GM12878 (cell line): ENCODE measurements around the gene CRACDL. TPM values are rescaled to one million over a fixed set of nuclear protein-coding genes. Genes with fewer than 3 reads are reported as not detected.
A peak's percentile ranks its signal among the peaks of the same experiment; 100 is the strongest.

Experiments used
- ATAC-seq: fragments of 200-7000 bp; cut with Tn5 transposase; 3 replicates; pipeline ENCODE4 v1.9.1; 2020; ENCODE audit warnings: mild to moderate bottlenecking, moderate library complexity
- BruUV-seq: library from RNA; stranded (reverse); fragments of 400-500 nt; replicated peaks from 2 replicates; lab custom pipeline; 2021; lab: Mats Ljungman, UMichigan
- CTCF ChIA-PET: fragments of 300-600 bp; sonication (Branson Sonifier 250); formaldehyde crosslinking; extraction: SDS; loops from one replicate; lab custom pipeline; 2021; ENCODE audit warnings: inconsistent platforms; lab: Yijun Ruan, JAX
- POLR2A ChIA-PET: fragments of 350-600 bp; formaldehyde crosslinking; extraction: SDS; loops from one replicate; lab custom pipeline; 2021; ENCODE audit warnings: inconsistent platforms; lab: Charles Lee
- RAD21 ChIA-PET: fragments of 300-600 bp; sonication (Branson Sonifier 250); formaldehyde crosslinking; loops from one replicate; lab custom pipeline; 2023; ENCODE audit warnings: antibody characterized with exemption; ENCODE audit not compliant: unreplicated experiment; lab: Charles Lee
- SMC1A ChIA-PET: fragments of 300-600 bp; sonication (Branson Sonifier 250); formaldehyde crosslinking; loops from one replicate; lab custom pipeline; 2023; ENCODE audit not compliant: unreplicated experiment, uncharacterized antibody; lab: Charles Lee
- DNase-seq: peaks from one replicate; pipeline ENCODE4 v3.0.0-alpha.2; 2011; ENCODE audit warnings: low read depth, low spot score
- FAIRE-seq: peaks from 3 replicates; lab custom pipeline; 2011; peaks lifted over from hg19 to GRCh38; lab: Jason Lieb, UNC
- H2AFZ ChIP-seq: 2 replicates; pipeline ENCODE4 v1.6.0; 2011; ENCODE audit warnings: low read depth, low read length, control low read depth; ENCODE audit not compliant: control insufficient read depth
- H3K27ac ChIP-seq: 2 replicates; pipeline ENCODE4 v1.5.1; 2011; ENCODE audit warnings: control low read depth; ENCODE audit not compliant: control insufficient read depth, insufficient read depth
- H3K27me3 ChIP-seq, 2 experiments: replicated peaks in 1 of 2; 2 replicates each; pipeline versions ENCODE4 v1.6.0 to v1.6.1; 2011; ENCODE audit warnings: low read length in 1 of 2; ENCODE audit not compliant: control insufficient read depth in 2 of 2, insufficient read depth in 2 of 2
- H3K36me3 ChIP-seq, 2 experiments: 2 replicates each; pipeline ENCODE4 v1.5.1; 2011; ENCODE audit warnings: low read length in 1 of 2; ENCODE audit not compliant: control insufficient read depth in 2 of 2, insufficient read depth in 2 of 2
- H3K4me1 ChIP-seq: 2 replicates; pipeline ENCODE4 v1.6.1; 2011; ENCODE audit warnings: mild to moderate bottlenecking, low read length, moderate library complexity, mixed read lengths; ENCODE audit not compliant: control insufficient read depth, insufficient read depth
- H3K4me2 ChIP-seq: 2 replicates; pipeline ENCODE4 v1.6.0; 2011; ENCODE audit warnings: control low read depth; ENCODE audit not compliant: control insufficient read depth, insufficient read depth
- H3K4me3 ChIP-seq: fragments of 200-600 bp; sonication (generic); 2 replicates; pipeline ENCODE4 v1.5.1; 2016
- H3K79me2 ChIP-seq: 2 replicates; pipeline ENCODE4 v1.6.0; 2011; ENCODE audit warnings: low read length; ENCODE audit not compliant: control insufficient read depth, insufficient read depth
- H3K9ac ChIP-seq: 2 replicates; pipeline ENCODE4 v1.8.0; 2011; ENCODE audit warnings: low read length, control low read depth, mixed read lengths; ENCODE audit not compliant: control insufficient read depth, insufficient read depth
- H3K9me3 ChIP-seq: replicated peaks from 3 replicates; pipeline ENCODE4 v1.5.1; 2011; ENCODE audit warnings: mild to moderate bottlenecking, low read length; ENCODE audit not compliant: control insufficient read depth, insufficient read depth
- H4K20me1 ChIP-seq: 2 replicates; pipeline ENCODE4 v1.6.0; 2011; ENCODE audit not compliant: control insufficient read depth, insufficient read depth
- EED ChIP-seq: sonication (generic); IDR thresholded peaks from 2 replicates; pipeline ENCODE4 v1.6.1; 2016; ENCODE audit warnings: antibody characterized with exemption, low read depth
- FOXK2 ChIP-seq: fragments of 450-650 bp; IDR thresholded peaks from 2 replicates; pipeline ENCODE4 v1.6.1; 2017; ENCODE audit warnings: mild to moderate bottlenecking, moderate library complexity
- IKZF1 ChIP-seq: fragments of 450-650 bp; conservative IDR thresholded peaks from 2 replicates; pipeline ENCODE4 v1.6.1; 2017; ENCODE audit warnings: antibody characterized with exemption, mild to moderate bottlenecking
- JUNB ChIP-seq: IDR thresholded peaks from 2 replicates; pipeline ENCODE4 v1.6.1; 2016; ENCODE audit warnings: antibody characterized with exemption, mild to moderate bottlenecking
- MYB ChIP-seq: fragments of 150-350 bp; IDR thresholded peaks from 2 replicates; pipeline ENCODE4 v1.6.1; 2014; ENCODE audit warnings: mild to moderate bottlenecking, low read depth, low read length, borderline replicate concordance
- NBN ChIP-seq: fragments of 450-650 bp; IDR thresholded peaks from 2 replicates; pipeline ENCODE4 v1.6.1; 2016
- NFIC ChIP-seq: IDR thresholded peaks from 2 replicates; pipeline ENCODE4 v1.6.1; 2012; ENCODE audit warnings: low read depth, mild to moderate bottlenecking, inconsistent platforms, low read length, moderate library complexity
- POU2F2 ChIP-seq: IDR thresholded peaks from 3 replicates; pipeline ENCODE4 v1.6.1; 2011; ENCODE audit warnings: low read depth, mild to moderate bottlenecking, low read length, borderline replicate concordance
- SIN3A ChIP-seq: IDR thresholded peaks from 2 replicates; pipeline ENCODE4 v1.6.1; 2012; ENCODE audit warnings: low read depth, low read length, improper control_type of control experiment
- SPI1 ChIP-seq: IDR thresholded peaks from 2 replicates; pipeline ENCODE4 v1.6.1; 2011; ENCODE audit warnings: low read depth, mild to moderate bottlenecking, low read length, moderate library complexity, borderline replicate concordance; ENCODE audit not compliant: insufficient read depth
- SREBF2 ChIP-seq: IDR thresholded peaks from 2 replicates; pipeline ENCODE4 v1.6.1; 2012; ENCODE audit warnings: mild to moderate bottlenecking, low read length
- TAF1 ChIP-seq: IDR thresholded peaks from 2 replicates; pipeline ENCODE4 v1.6.1; 2011; ENCODE audit warnings: mild to moderate bottlenecking, low read depth, low read length, borderline replicate concordance
- TARDBP ChIP-seq: IDR thresholded peaks from 2 replicates; pipeline ENCODE4 v1.6.1; 2016; ENCODE audit warnings: borderline replicate concordance
- TBL1XR1 ChIP-seq: IDR thresholded peaks from 2 replicates; pipeline ENCODE4 v1.6.1; 2012; ENCODE audit warnings: low read depth, low read length, improper control_type of control experiment
- TCF7 ChIP-seq: IDR thresholded peaks from 2 replicates; pipeline ENCODE4 v1.6.1; 2014; ENCODE audit warnings: antibody characterized with exemption, borderline replicate concordance
- WGBS: methylation state at CpG from one replicate; pipeline ENCODE4 v1.1.6; 2016; ENCODE audit warnings: low lambda C conversion rate; ENCODE audit not compliant: insufficient replicate concordance, insufficient coverage; ENCODE audit errors: missing lambda C conversion rate; 5-methylcytosine and 5-hydroxymethylcytosine counted together
- in situ Hi-C: fragments of 300-500 bp; cut with MboI; formaldehyde crosslinking; loops from 9 replicates; pipeline ENCODE4 v1.14.3; 2018; ENCODE audit warnings: mixed read lengths
- intact Hi-C: fragments of 100-400 bp; cut with micrococcal nuclease; formaldehyde crosslinking; loops from one replicate; pipeline ENCODE4 v1.14.2; 2022; ENCODE audit not compliant: unreplicated experiment
- polyA plus RNA-seq, 11 experiments: library from polyadenylated mRNA; depleted of rRNA in 4 of 11; unstranded in 6 of 11; stranded (reverse) in 5 of 11; fragments of >200 nt; fragmentation: Nextera tagmentation in 4 of 11; fragmentation: Illumina TruSeq in 1 of 11; extraction: Ambion mirVana in 4 of 11; extraction: Trizol in 1 of 11; gene quantifications; 1 replicate in 1 of 11; 2 replicates in 10 of 11; pipeline versions ENCODE4 v1.2.1 to v1.2.3, GENCODE V29; 2011 to 2016; ENCODE audit warnings: inconsistent platforms in 2 of 11, missing spikeins in 2 of 11, low read depth in 1 of 11
- total RNA-seq, 4 experiments: library from RNA; depleted of rRNA in 3 of 4; stranded (reverse); fragments of >200 nt in 3 of 4; fragmentation: Illumina TruSeq in 1 of 4; extraction: Trizol in 1 of 4; gene quantifications; 2 replicates each; pipeline versions ENCODE4 v1.2.1 to v1.2.3, GENCODE V29; 2013 to 2021
- TF ChIP-seq, protein P1 (sequence below): fragments of 450-650 bp; IDR thresholded peaks from 2 replicates; pipeline ENCODE4 v1.6.1; 2017; ENCODE audit warnings: antibody characterized with exemption, mild to moderate bottlenecking, moderate library complexity
- TF ChIP-seq, protein P2 (sequence below): IDR thresholded peaks from 2 replicates; pipeline ENCODE4 v1.6.1; 2011; ENCODE audit warnings: low read depth, low read length, improper control_type of control experiment, borderline replicate concordance
- TF ChIP-seq, protein P3 (sequence below): IDR thresholded peaks from 2 replicates; pipeline ENCODE4 v1.6.1; 2012; ENCODE audit warnings: low read length, inconsistent platforms

CRACDL gene
- total and polyA plus RNA-seq, 10 of the 15 experiments (the other 5 are each of a cell fraction or from before 2014, with no cell fraction given) = 0.03 to 0.72 (median 0.14) TPM

DNA sequence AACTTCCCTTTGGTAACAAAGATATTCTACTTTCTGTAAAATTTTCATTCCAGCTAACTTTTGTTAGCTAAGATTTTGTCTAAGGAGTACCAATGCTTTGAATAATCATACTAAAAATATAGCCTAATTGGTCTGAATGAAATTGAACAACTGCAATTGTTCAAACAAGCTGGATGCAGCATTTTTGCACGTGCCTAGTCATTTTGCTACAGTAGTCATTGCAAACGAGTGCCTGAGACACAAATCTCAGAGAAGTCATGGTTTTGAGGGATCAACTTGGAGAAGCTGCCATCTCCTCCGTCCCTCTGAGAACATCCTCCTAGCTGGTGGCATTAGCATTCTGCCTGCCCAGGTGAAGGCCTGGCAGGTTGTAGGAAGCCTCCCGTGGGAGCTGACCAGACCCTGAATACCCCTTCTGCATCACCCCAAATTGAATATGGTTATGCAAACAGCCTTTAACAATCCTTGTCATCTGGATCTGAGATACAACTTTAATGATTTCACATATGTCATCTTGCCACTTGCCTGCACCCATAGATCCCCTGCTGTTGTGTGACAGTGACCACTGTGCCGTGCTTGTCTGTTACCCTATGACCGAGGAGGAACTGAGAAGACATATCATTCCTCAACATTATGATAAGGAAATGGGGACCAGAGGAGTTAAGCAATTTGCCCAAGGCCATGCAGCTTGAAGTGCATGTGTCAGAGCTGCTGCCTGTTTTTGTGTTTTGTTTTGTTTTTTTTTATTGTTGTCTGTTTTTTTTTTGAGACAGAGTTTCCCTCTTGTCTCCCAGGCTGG is 176.0 kb downstream of the CRACDL start (continued):
- TF ChIP-seq, protein P1, sequence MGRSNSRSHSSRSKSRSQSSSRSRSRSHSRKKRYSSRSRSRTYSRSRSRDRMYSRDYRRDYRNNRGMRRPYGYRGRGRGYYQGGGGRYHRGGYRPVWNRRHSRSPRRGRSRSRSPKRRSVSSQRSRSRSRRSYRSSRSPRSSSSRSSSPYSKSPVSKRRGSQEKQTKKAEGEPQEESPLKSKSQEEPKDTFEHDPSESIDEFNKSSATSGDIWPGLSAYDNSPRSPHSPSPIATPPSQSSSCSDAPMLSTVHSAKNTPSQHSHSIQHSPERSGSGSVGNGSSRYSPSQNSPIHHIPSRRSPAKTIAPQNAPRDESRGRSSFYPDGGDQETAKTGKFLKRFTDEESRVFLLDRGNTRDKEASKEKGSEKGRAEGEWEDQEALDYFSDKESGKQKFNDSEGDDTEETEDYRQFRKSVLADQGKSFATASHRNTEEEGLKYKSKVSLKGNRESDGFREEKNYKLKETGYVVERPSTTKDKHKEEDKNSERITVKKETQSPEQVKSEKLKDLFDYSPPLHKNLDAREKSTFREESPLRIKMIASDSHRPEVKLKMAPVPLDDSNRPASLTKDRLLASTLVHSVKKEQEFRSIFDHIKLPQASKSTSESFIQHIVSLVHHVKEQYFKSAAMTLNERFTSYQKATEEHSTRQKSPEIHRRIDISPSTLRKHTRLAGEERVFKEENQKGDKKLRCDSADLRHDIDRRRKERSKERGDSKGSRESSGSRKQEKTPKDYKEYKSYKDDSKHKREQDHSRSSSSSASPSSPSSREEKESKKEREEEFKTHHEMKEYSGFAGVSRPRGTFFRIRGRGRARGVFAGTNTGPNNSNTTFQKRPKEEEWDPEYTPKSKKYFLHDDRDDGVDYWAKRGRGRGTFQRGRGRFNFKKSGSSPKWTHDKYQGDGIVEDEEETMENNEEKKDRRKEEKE = no peak
- peak; percentile 46; the same call in 1 of the 2 replicates for TF ChIP-seq NBN
- no peak for TF ChIP-seq MYB
- no peak for TF ChIP-seq NFIC
- TF ChIP-seq EED = 0 out of 2 replicates have a peak, but pooled peaks have one; percentile 35
- peak; percentile 70; the same call in 1 of the 2 replicates for TF ChIP-seq SPI1

DNA sequence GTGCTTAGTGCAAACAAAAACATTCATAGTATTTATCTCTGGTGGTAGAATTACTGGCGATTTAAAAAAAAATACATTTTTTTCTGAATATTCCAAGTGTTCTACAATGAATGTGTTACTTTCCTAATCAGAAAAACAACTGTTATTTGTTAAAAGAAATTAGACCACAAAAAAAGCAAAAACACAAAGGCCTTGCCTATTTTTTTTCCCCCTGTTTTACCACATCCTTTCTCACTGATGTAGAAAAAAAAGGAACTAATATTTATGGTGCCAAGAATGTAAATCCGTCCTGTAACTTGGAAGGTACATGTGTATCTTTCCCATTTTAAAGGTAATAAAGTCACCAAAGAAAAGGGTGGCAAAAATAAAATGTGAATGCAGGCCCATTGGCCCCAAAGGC is 176.7 kb downstream of the CRACDL start:
- Histone ChIP-seq H2AFZ (no peak overlapping the region), H3K9me3 (no peaks in the 10 kb centered on the region), H3K4me1 (peaks cover 50% of the 10 kb centered on the region), H3K27me3 (no peaks in the 10 kb centered on the region), H4K20me1 (no peaks in the 10 kb centered on the region), H3K27ac (no peak overlapping the region; the same call in none of the 2 replicates), H3K4me2 (peak overlapping the region; percentile 38; the same call in 1 of the 2 replicates), H3K36me3 (no peaks in the 10 kb centered on the region), H3K79me2 (no peaks in the 10 kb centered on the region), H3K9ac (no peak overlapping the region), H3K4me3 (no peak overlapping the region; the same call in 1 of the 2 replicates)
- in situ Hi-C loops = no loop called here
- peak; percentile 27 for ATAC-seq
- ChIA-PET CTCF (interaction anchor here (0.9 to 3.2 kb wide), 3 partner anchors 9 to 30 kb away, joined by 3 to 17 read pairs (median 4); no protein-coding TSS in a partner anchor), RAD21 (interaction anchor here (0.8 to 1.5 kb wide), 3 partner anchors 12 to 108 kb away, joined by 3 to 5 read pairs (median 3); no protein-coding TSS in a partner anchor), POLR2A (interaction anchor here (1.1 to 3.4 kb wide), 3 partner anchors 12 to 33 kb away, joined by 3 to 16 read pairs (median 4); partner anchors contain the start of gene MGAT4A), SMC1A (interaction anchor here (1.1 to 4.8 kb wide), 5 partner anchors 12 to 110 kb away, joined by 4 to 37 read pairs (median 12); partner anchors contain the start of gene MGAT4A)
- FAIRE-seq = no peak
- no peak for DNase-seq
- no TSS peak for BruUV-seq
- 46% methylated on average over 2 of the region's 2 CpGs for WGBS
- intact Hi-C loops = loop anchor here (5.0 kb wide), 1 partner anchor 292 kb away; no protein-coding TSS in a partner anchor
- TF ChIP-seq, protein P2, sequence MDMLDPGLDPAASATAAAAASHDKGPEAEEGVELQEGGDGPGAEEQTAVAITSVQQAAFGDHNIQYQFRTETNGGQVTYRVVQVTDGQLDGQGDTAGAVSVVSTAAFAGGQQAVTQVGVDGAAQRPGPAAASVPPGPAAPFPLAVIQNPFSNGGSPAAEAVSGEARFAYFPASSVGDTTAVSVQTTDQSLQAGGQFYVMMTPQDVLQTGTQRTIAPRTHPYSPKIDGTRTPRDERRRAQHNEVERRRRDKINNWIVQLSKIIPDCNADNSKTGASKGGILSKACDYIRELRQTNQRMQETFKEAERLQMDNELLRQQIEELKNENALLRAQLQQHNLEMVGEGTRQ = no peak
- TF ChIP-seq TBL1XR1 (no peak), TARDBP (no peak), TCF7 (no peak), SREBF2 (no peak), IKZF1 (peak; percentile 59), POU2F2 (no peak), SIN3A (no peak), TAF1 (no peak), FOXK2 (no peak), JUNB (no peak)
- TF ChIP-seq, protein P3, sequence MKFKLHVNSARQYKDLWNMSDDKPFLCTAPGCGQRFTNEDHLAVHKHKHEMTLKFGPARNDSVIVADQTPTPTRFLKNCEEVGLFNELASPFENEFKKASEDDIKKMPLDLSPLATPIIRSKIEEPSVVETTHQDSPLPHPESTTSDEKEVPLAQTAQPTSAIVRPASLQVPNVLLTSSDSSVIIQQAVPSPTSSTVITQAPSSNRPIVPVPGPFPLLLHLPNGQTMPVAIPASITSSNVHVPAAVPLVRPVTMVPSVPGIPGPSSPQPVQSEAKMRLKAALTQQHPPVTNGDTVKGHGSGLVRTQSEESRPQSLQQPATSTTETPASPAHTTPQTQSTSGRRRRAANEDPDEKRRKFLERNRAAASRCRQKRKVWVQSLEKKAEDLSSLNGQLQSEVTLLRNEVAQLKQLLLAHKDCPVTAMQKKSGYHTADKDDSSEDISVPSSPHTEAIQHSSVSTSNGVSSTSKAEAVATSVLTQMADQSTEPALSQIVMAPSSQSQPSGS = no peak
